ENCODE data around the gene SLC12A3.

SLC12A3 gene

DNA sequence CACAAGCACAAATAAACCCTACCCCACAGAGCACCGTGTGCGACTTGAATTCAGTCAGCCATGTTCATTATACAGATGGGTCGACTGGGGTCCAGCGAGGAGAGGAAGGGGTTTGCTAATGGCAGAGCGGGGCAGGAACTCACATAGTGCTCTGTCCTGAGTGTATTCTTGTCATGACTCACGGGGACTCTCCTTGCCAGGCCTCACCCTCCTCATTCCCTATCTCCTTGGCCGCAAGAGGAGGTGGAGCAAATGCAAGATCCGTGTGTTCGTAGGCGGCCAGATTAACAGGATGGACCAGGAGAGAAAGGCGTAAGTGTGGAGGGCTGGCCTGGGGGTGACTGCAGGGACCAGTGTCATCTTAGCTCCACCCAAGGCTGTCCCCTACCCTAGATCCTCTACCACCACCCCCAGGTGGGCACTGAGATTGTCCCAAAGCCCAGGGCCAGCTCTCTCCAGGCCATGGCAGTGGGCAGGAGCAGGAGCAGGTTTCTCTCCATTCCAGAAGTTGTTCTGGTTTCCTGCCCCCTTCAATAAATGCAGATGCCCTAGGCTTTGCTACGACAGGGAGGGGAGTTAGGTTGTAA lies 29.4 kb downstream of the SLC12A3 start:
- no peak overlapping the region for H3K4me3 ChIP-seq (ENCODE audit: insufficient read length, low read depth)
- DNase-seq (ENCODE audit: low read depth, low spot score) = no peak
- peaks cover 6% of the 10 kb centered on the region for H3K4me1 ChIP-seq (ENCODE audit: insufficient read depth, insufficient read length)
- TF ChIP-seq YY1 (IDR thresholded peaks at IDR 0.05; ENCODE audit: insufficient read depth, insufficient read length) = no peak
- TF ChIP-seq SUZ12 (IDR thresholded peaks at IDR 0.05; ENCODE audit: extremely low read depth, insufficient read depth, insufficient read length) = no peak
- no peak for TF ChIP-seq ZNF274 (IDR thresholded peaks at IDR 0.05; ENCODE audit: low read depth, low read length)
- H3K9me3 ChIP-seq (ENCODE audit: insufficient read depth, low read length) = no peaks in the 10 kb centered on the region
- H3K36me3 ChIP-seq (ENCODE audit: insufficient read depth, insufficient read length, low read length) = no peaks in the 10 kb centered on the region
- no peak overlapping the region for H3K9ac ChIP-seq (ENCODE audit: insufficient read length, low read depth)
- no peaks in the 10 kb centered on the region for H3K27me3 ChIP-seq (ENCODE audit: insufficient read depth, insufficient read length)

DNA sequence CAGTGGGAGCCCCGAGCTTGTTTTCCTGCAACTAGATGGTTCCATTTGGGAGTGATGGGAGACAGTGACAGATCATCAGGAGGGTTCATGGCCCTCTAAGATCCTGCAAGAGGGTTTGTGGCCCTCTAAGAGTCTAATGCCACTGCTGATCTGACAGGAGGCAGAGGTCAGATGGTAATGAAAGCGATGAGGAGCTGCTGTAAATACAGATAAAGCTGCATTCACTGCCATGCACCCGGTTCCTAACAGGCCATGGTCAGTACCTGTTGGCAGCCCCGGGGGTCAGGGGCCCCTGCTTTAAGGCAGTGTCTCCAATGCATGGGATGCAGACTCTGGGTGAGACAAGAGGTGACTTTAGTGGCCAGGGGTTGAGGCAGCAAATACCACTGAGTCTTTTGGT lies 30.8 kb downstream of the SLC12A3 start:
- H3K36me3 ChIP-seq (ENCODE audit: insufficient read depth, insufficient read length, low read length) = no peaks in the 10 kb centered on the region
- no peak overlapping the region for H3K9ac ChIP-seq (ENCODE audit: insufficient read length, low read depth)
- no peak for TF ChIP-seq ZNF274 (IDR thresholded peaks at IDR 0.05; ENCODE audit: low read depth, low read length)
- no peak for TF ChIP-seq SUZ12 (IDR thresholded peaks at IDR 0.05; ENCODE audit: extremely low read depth, insufficient read depth, insufficient read length)
- TF ChIP-seq YY1 (IDR thresholded peaks at IDR 0.05; ENCODE audit: insufficient read depth, insufficient read length) = no peak
- no peaks in the 10 kb centered on the region for H3K27me3 ChIP-seq (ENCODE audit: insufficient read depth, insufficient read length)
- peaks cover 6% of the 10 kb centered on the region for H3K4me1 ChIP-seq (ENCODE audit: insufficient read depth, insufficient read length)
- no peak for DNase-seq (ENCODE audit: low read depth, low spot score)
- no peaks in the 10 kb centered on the region for H3K9me3 ChIP-seq (ENCODE audit: insufficient read depth, low read length)
- H3K4me3 ChIP-seq (ENCODE audit: insufficient read length, low read depth) = no peak overlapping the region

DNA sequence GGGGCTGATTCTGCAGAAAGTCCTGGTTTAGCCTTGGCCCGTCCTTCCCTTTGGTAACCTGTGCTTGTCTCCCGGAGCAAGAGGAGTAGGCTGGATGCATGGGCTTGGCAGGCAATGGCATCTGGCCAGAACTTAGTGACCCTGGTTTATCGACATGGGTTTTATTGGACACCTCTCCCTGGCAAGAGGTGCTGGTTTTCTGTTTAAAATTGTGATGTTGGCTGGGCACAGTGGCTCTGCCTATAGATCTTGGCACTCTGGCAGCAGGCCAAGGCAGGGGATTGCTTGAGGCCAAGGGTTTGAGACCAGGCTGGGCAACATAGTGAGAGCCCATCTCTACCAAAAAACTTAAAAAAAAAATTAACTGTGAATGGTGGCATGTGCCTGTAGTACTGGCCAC lies 31.2 kb downstream of the SLC12A3 start:
- Histone ChIP-seq H3K4me1 (ENCODE audit: insufficient read depth, insufficient read length) (peaks cover 6% of the 10 kb centered on the region), H3K9ac (ENCODE audit: insufficient read length, low read depth) (no peak overlapping the region), H3K36me3 (ENCODE audit: insufficient read depth, insufficient read length, low read length) (no peaks in the 10 kb centered on the region), H3K9me3 (ENCODE audit: insufficient read depth, low read length) (no peaks in the 10 kb centered on the region), H3K4me3 (ENCODE audit: insufficient read length, low read depth) (no peak overlapping the region), H3K27me3 (ENCODE audit: insufficient read depth, insufficient read length) (no peaks in the 10 kb centered on the region)
- no peak for DNase-seq (ENCODE audit: low read depth, low spot score)
- TF ChIP-seq ZNF274 (IDR thresholded peaks at IDR 0.05; ENCODE audit: low read depth, low read length) = no peak
- TF ChIP-seq SUZ12 (IDR thresholded peaks at IDR 0.05; ENCODE audit: extremely low read depth, insufficient read depth, insufficient read length) = no peak
- no peak for TF ChIP-seq YY1 (IDR thresholded peaks at IDR 0.05; ENCODE audit: insufficient read depth, insufficient read length)

DNA sequence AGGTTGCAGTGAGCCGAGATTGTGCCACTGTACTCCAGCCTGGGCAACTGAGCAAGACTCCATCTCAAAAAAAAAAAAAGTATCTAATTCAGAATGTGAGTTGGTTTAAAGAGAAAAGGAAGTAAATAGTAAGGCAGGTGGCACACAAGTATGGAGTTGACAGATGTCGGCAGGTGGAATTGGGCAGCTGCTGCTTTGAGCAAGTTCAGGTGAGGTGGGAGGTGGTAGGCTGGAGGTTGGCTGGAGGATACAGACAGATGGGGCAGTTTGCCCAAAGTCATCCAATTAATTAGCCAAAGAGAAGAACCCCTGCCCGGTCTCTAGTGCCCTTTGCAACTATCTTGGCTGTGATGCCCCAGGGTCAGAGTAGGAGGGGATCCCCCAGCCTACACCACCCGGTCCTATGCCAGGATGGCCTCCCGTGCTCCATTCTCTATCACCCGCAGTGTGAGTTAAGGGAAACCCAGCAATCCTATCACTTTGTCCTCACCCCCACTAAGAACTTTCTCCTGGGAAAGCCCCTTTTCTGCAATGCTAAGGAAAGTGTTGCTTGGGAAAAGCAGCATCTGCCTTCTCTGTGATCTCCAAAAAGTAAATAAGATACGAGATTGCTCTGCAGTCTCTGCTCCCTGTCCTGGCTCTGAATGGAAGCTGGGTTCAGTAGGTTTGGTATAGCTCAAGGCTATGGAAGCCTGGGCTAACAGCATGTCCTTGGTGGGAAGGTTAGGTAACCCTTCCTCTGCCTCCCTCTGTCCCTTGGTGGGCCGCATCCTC lies 32.2 kb downstream of the SLC12A3 start:
- H3K4me1 ChIP-seq (ENCODE audit: insufficient read depth, insufficient read length) = peaks cover 2% of the 10 kb centered on the region
- H3K4me3 ChIP-seq (ENCODE audit: insufficient read length, low read depth) = no peak overlapping the region
- H3K9me3 ChIP-seq (ENCODE audit: insufficient read depth, low read length) = no peaks in the 10 kb centered on the region
- no peaks in the 10 kb centered on the region for H3K36me3 ChIP-seq (ENCODE audit: insufficient read depth, insufficient read length, low read length)
- H3K27me3 ChIP-seq (ENCODE audit: insufficient read depth, insufficient read length) = no peaks in the 10 kb centered on the region
- no peak overlapping the region for H3K9ac ChIP-seq (ENCODE audit: insufficient read length, low read depth)
- no peak for TF ChIP-seq YY1 (IDR thresholded peaks at IDR 0.05; ENCODE audit: insufficient read depth, insufficient read length)
- TF ChIP-seq SUZ12 (IDR thresholded peaks at IDR 0.05; ENCODE audit: extremely low read depth, insufficient read depth, insufficient read length) = no peak
- TF ChIP-seq ZNF274 (IDR thresholded peaks at IDR 0.05; ENCODE audit: low read depth, low read length) = no peak
- no peak for DNase-seq (ENCODE audit: low read depth, low spot score)

DNA sequence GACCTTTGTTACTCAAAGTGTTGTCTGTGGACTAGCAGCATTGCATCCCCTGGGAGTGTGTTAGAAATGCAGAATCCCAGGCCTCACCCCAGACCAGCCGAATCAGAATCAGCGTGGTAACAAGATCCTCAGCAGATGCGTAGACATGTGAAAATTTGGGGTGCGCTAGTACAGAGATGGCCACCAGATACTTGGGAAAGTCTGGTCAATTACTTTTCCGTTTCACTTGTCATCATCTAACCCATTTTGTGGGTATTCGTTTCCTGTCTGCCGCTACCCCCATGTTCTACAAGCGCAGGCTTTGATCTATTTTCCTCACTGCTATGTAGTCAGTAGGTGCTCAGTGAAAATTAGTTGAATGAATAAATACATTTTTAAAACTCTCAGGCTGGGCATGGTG lies 33.8 kb downstream of the SLC12A3 start:
- H3K9ac ChIP-seq (ENCODE audit: insufficient read length, low read depth) = no peak overlapping the region

DNA sequence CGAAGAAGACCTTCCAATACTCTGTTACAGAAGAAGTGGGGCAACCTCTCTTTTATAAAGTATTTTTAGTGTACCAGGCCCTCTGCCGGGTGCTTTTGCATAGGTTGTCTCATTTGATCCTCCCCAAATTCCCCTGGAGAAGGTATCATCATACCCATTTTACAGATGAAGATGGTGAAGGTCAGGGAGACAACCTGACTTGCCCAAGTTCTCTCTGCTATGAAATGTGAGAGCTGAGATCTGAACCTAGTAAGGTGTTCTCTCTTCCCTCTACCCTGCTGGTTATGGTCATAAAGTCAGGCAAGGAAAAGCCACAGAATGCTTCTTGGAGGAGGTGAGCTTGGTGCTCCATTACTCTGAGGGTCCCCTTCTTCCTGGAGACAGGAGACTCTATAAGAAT lies 38.9 kb downstream of the SLC12A3 start:
- Histone ChIP-seq H3K4me1 (ENCODE audit: insufficient read depth, insufficient read length) (no peaks in the 10 kb centered on the region), H3K9me3 (ENCODE audit: insufficient read depth, low read length) (no peaks in the 10 kb centered on the region), H3K36me3 (ENCODE audit: insufficient read depth, insufficient read length, low read length) (no peaks in the 10 kb centered on the region), H3K4me3 (ENCODE audit: insufficient read length, low read depth) (no peak overlapping the region), H3K27me3 (ENCODE audit: insufficient read depth, insufficient read length) (no peaks in the 10 kb centered on the region), H3K9ac (ENCODE audit: insufficient read length, low read depth) (no peak overlapping the region)
- TF ChIP-seq ZNF274 (IDR thresholded peaks at IDR 0.05; ENCODE audit: low read depth, low read length) (no peak), SUZ12 (IDR thresholded peaks at IDR 0.05; ENCODE audit: extremely low read depth, insufficient read depth, insufficient read length) (no peak), YY1 (IDR thresholded peaks at IDR 0.05; ENCODE audit: insufficient read depth, insufficient read length) (no peak)
- no peak for DNase-seq (ENCODE audit: low read depth, low spot score)

More for the DNA sequence above, 33.8 kb downstream of the SLC12A3 start:
- TF ChIP-seq YY1 (IDR thresholded peaks at IDR 0.05; ENCODE audit: insufficient read depth, insufficient read length) = no peak
- Histone ChIP-seq H3K4me1 (ENCODE audit: insufficient read depth, insufficient read length) (peaks cover 2% of the 10 kb centered on the region), H3K4me3 (ENCODE audit: insufficient read length, low read depth) (no peak overlapping the region), H3K27me3 (ENCODE audit: insufficient read depth, insufficient read length) (no peaks in the 10 kb centered on the region), H3K9me3 (ENCODE audit: insufficient read depth, low read length) (no peaks in the 10 kb centered on the region), H3K36me3 (ENCODE audit: insufficient read depth, insufficient read length, low read length) (no peaks in the 10 kb centered on the region)
- DNase-seq (ENCODE audit: low read depth, low spot score) = no peak

DNA sequence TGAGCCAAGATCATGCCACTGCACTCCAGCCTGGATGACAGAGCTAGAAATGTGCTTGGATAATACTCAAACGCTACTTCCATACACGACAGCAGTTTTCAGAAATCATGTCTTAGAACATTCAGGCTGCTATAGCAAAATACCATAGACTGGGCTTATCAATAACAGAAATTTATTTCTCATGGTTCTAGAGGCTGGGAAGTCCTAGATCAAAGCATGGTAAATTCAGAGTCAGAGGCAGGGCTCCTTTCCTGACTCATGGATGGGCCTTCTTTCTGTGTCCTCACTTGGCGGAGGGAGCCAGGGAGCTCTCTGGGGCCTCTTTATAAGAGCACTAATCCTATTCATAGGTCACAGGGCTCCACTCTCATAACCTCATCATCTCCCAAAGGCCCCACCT lies 42.4 kb downstream of the SLC12A3 start:
- Histone ChIP-seq H3K9ac (ENCODE audit: insufficient read length, low read depth) (no peak overlapping the region), H3K36me3 (ENCODE audit: insufficient read depth, insufficient read length, low read length) (no peaks in the 10 kb centered on the region), H3K27me3 (ENCODE audit: insufficient read depth, insufficient read length) (no peaks in the 10 kb centered on the region), H3K4me3 (ENCODE audit: insufficient read length, low read depth) (no peak overlapping the region), H3K9me3 (ENCODE audit: insufficient read depth, low read length) (no peaks in the 10 kb centered on the region), H3K4me1 (ENCODE audit: insufficient read depth, insufficient read length) (peaks cover 6% of the 10 kb centered on the region)
- no peak for TF ChIP-seq ZNF274 (IDR thresholded peaks at IDR 0.05; ENCODE audit: low read depth, low read length)
- no peak for TF ChIP-seq YY1 (IDR thresholded peaks at IDR 0.05; ENCODE audit: insufficient read depth, insufficient read length)
- no peak for TF ChIP-seq SUZ12 (IDR thresholded peaks at IDR 0.05; ENCODE audit: extremely low read depth, insufficient read depth, insufficient read length)
- no peak for DNase-seq (ENCODE audit: low read depth, low spot score)
